OCI-LY7 (cell line): Measurements from ENCODE around the gene ABLIM1. TPM values are rescaled to one million over a fixed set of nuclear protein-coding genes. Genes with fewer than 3 reads are reported as not detected.

Experiments
- BruUV-seq: library from RNA; stranded (reverse); fragments of 400-500 nt; replicated peaks from 2 replicates; lab custom pipeline; 2021; lab: Mats Ljungman, UMichigan
- CTCF ChIA-PET: fragments of 300-600 bp; sonication (Branson Sonifier 250); formaldehyde crosslinking; loops from one replicate; lab custom pipeline; 2022; ENCODE audit warnings: antibody characterized with exemption; ENCODE audit not compliant: unreplicated experiment; lab: Charles Lee
- POLR2A ChIA-PET: fragments of 300-600 bp; sonication (Branson Sonifier 250); formaldehyde crosslinking; loops from one replicate; lab custom pipeline; 2022; ENCODE audit warnings: antibody characterized with exemption; lab: Charles Lee
- DNase-seq: peaks from one replicate; pipeline ENCODE4 v3.0.0-alpha.2; 2015; ENCODE audit warnings: low spot score
- H2AFZ ChIP-seq: fragments of 200-600 bp; sonication (generic), shearing (Covaris generic); 2 replicates; pipeline ENCODE4 v1.6.1; 2014; ENCODE audit warnings: mild to moderate bottlenecking, antibody characterized with exemption, low read length, moderate library complexity
- H3K27ac ChIP-seq: fragments of 200-600 bp; sonication (generic); 2 replicates; pipeline ENCODE4 v1.5.1; 2014; ENCODE audit warnings: mixed run types, low read depth, mild to moderate bottlenecking, moderate library complexity, low read length, inconsistent platforms; ENCODE audit not compliant: poor library complexity, severe bottlenecking
- H3K36me3 ChIP-seq: fragments of 200-600 bp; sonication (generic); 2 replicates; pipeline ENCODE4 v1.6.1; 2014; ENCODE audit warnings: mild to moderate bottlenecking, antibody characterized with exemption, low read length, moderate library complexity, mixed read lengths; ENCODE audit not compliant: insufficient read depth
- H3K4me1 ChIP-seq: fragments of 200-600 bp; sonication (generic); 2 replicates; pipeline ENCODE4 v1.5.1; 2014; ENCODE audit warnings: mild to moderate bottlenecking, low read length; ENCODE audit not compliant: insufficient read depth, poor library complexity, severe bottlenecking
- H3K4me2 ChIP-seq: fragments of 200-600 bp; sonication (generic); 2 replicates; pipeline ENCODE4 v1.6.1; 2014; ENCODE audit warnings: mild to moderate bottlenecking, low read length
- H3K4me3 ChIP-seq: fragments of 200-600 bp; sonication (generic); 2 replicates; pipeline ENCODE4 v1.5.1; 2014; ENCODE audit warnings: mild to moderate bottlenecking, low read depth, low read length; ENCODE audit not compliant: poor library complexity, severe bottlenecking
- H3K79me2 ChIP-seq: fragments of 200-600 bp; sonication (generic); 2 replicates; pipeline ENCODE4 v1.6.1; 2016; ENCODE audit warnings: low read depth, mild to moderate bottlenecking, low read length, moderate library complexity, mixed read lengths; ENCODE audit not compliant: insufficient read depth
- H3K9me2 ChIP-seq: fragments of 200-600 bp; sonication (generic); 2 replicates; pipeline ENCODE4 v1.6.1; 2016; ENCODE audit warnings: mild to moderate bottlenecking, low read length, mixed read lengths; ENCODE audit not compliant: insufficient read depth
- H3K9me3 ChIP-seq: fragments of 200-600 bp; sonication (generic); 2 replicates; pipeline ENCODE4 v1.6.1; 2014; ENCODE audit warnings: mild to moderate bottlenecking, mixed run types, low read length, mixed read lengths
- H4K20me1 ChIP-seq: fragments of 200-600 bp; sonication (generic); 2 replicates; pipeline ENCODE4 v1.6.1; 2014; ENCODE audit warnings: mild to moderate bottlenecking, antibody characterized with exemption, low read length, moderate library complexity, mixed read lengths; ENCODE audit not compliant: insufficient read depth
- CTCF ChIP-seq: fragments of 200-600 bp; sonication (generic); conservative IDR thresholded peaks from 2 replicates; pipeline ENCODE4 v1.5.1; 2014; ENCODE audit warnings: mild to moderate bottlenecking, antibody characterized with exemption, low read length, moderate library complexity, mixed read lengths
- EZH2phosphoT487 ChIP-seq: fragments of 200-600 bp; sonication (generic); IDR thresholded peaks from 2 replicates; pipeline ENCODE4 v1.6.1; 2018; ENCODE audit warnings: low read depth, borderline replicate concordance, mild to moderate bottlenecking, mixed run types, antibody characterized with exemption, low read length, moderate library complexity, mixed read lengths
- intact Hi-C: fragments of 100-400 bp; cut with micrococcal nuclease; formaldehyde crosslinking; loops from one replicate; pipeline ENCODE4 v1.10.0; 2022; ENCODE audit not compliant: unreplicated experiment
- total RNA-seq, 2 experiments: library from RNA; depleted of rRNA in 1 of 2; stranded (reverse); fragments of >200 nt in 1 of 2; shearing (Covaris generic) in 1 of 2; gene quantifications; 2 replicates each; pipeline ENCODE4 v1.2.3, GENCODE V29; 2014 to 2022

ABLIM1 gene
- total RNA-seq, 2 experiments from 2014 or later: 94.2 to 268 TPM

GRCh38 chr10:114590993-114591392, 67.1 kb downstream of the ABLIM1 start:
- no TSS peak for BruUV-seq
- intact Hi-C loops: no loop called here
- no peak for DNase-seq

GRCh38 chr10:114584419-114584818, 73.7 kb downstream of the ABLIM1 start:
- POLR2A ChIA-PET: no interaction called here
- Histone ChIP-seq H3K4me2 (no peak overlapping the region), H4K20me1 (no peaks in the 10 kb centered on the region), H3K4me3 (no peak overlapping the region), H3K36me3 (no peaks in the 10 kb centered on the region), H3K79me2 (no peaks in the 10 kb centered on the region), H3K9me2 (no peaks in the 10 kb centered on the region), H3K9me3 (no peaks in the 10 kb centered on the region), H2AFZ (no peak overlapping the region), H3K27ac (no peak overlapping the region), H3K4me1 (no peaks in the 10 kb centered on the region)
- intact Hi-C loops: no loop called here
- BruUV-seq: no TSS peak
- no peak for TF ChIP-seq CTCF
- TF ChIP-seq EZH2phosphoT487: no peak
- DNase-seq: no peak
- CTCF ChIA-PET: no interaction called here

More at GRCh38 chr10:114590993-114591392, 67.1 kb downstream of the ABLIM1 start:
- TF ChIP-seq EZH2phosphoT487: no peak
- no peaks in the 10 kb centered on the region for H4K20me1 ChIP-seq
- no peaks in the 10 kb centered on the region for H3K79me2 ChIP-seq
- no peak overlapping the region for H3K27ac ChIP-seq
- H2AFZ ChIP-seq: no peak overlapping the region
- H3K36me3 ChIP-seq: no peaks in the 10 kb centered on the region
- no peaks in the 10 kb centered on the region for H3K4me1 ChIP-seq
- H3K9me2 ChIP-seq: no peaks in the 10 kb centered on the region
- CTCF ChIA-PET: no interaction called here
- POLR2A ChIA-PET: no interaction called here
- H3K4me2 ChIP-seq: no peak overlapping the region
- no peaks in the 10 kb centered on the region for H3K9me3 ChIP-seq
- no peak overlapping the region for H3K4me3 ChIP-seq

- no peaks in the 10 kb centered on the region for H3K79me2 ChIP-seq
- no peaks in the 10 kb centered on the region for H3K36me3 ChIP-seq
- TF ChIP-seq EZH2phosphoT487 (no peak), CTCF (no peak)
- no peak overlapping the region for H2AFZ ChIP-seq
- no TSS peak for BruUV-seq
- H3K27ac ChIP-seq: no peak overlapping the region
- H3K4me2 ChIP-seq: no peak overlapping the region
- no peak overlapping the region for H3K4me3 ChIP-seq
- no peaks in the 10 kb centered on the region for H3K9me3 ChIP-seq
- H4K20me1 ChIP-seq: no peaks in the 10 kb centered on the region
- intact Hi-C loops: no loop called here
- POLR2A ChIA-PET: interaction anchor here (0.6 kb wide), 1 partner anchor 358 kb away, joined by 3 read pairs; no protein-coding TSS in a partner anchor
- H3K9me2 ChIP-seq: no peaks in the 10 kb centered on the region
- no peaks in the 10 kb centered on the region for H3K4me1 ChIP-seq
- CTCF ChIA-PET: no interaction called here
- no peak for DNase-seq
Observed at GRCh38 chr10:114581071-114581470, 77.0 kb downstream of the ABLIM1 start.
